ENCODE results near the gene OGFR.
A peak's percentile ranks its signal among the peaks of the same experiment; 100 is the strongest.

OGFR gene

DNA sequence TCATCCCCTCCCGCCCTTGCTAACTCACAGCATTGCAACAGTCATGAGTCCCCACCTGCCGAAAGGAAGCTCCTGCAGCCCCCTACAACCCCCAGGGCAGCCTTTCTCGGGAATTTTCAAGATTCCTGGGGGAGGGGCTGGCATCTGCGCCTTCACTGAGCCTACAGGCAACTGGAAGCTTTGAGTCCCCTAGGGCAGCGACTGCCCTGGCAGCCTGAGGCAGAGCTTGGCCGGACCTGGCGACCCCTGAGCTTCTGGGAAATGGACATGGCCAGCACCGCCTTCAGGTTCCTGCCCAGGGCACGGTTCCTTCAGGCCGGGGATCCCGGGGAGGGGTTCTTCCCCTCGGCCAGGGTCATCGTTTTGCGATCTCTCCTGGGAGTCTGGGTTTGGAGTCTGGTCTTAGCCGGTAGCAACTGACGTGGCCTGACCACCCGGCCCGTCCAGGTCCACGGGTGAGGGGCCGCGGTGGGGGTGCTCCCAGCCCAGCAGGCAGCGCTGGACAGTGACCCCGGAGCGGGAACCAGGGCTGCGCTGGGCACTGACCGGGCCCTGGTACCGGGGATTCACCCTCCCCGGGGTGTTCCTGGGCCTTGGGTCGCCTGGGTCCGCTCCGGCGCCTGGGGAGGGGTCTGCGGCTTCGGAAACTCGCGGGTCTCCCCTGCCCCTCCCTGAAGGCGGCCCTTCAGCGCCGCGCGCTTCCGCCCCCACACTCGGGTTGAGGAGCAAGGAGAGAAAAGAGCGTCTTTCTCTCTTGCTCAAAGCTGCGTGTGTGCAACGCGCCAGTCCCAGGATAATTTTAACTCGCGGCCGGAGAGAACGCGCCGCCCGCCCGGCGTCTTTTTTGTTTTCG is 11.6 kb downstream of the OGFR start:
- Histone ChIP-seq H3K36me3 (ENCODE audit: insufficient read depth, low read length) (no peaks in the 10 kb centered on the region), H3K4me1 (ENCODE audit: insufficient read depth, low read length) (peaks cover 14% of the 10 kb centered on the region; the same call in 1 of the 2 replicates), H3K9me3 (ENCODE audit: control insufficient read depth, insufficient read depth, low read length) (no peaks in the 10 kb centered on the region), H3K9ac (ENCODE audit: low read depth, low read length) (peak overlapping the region; percentile 72)

DNA sequence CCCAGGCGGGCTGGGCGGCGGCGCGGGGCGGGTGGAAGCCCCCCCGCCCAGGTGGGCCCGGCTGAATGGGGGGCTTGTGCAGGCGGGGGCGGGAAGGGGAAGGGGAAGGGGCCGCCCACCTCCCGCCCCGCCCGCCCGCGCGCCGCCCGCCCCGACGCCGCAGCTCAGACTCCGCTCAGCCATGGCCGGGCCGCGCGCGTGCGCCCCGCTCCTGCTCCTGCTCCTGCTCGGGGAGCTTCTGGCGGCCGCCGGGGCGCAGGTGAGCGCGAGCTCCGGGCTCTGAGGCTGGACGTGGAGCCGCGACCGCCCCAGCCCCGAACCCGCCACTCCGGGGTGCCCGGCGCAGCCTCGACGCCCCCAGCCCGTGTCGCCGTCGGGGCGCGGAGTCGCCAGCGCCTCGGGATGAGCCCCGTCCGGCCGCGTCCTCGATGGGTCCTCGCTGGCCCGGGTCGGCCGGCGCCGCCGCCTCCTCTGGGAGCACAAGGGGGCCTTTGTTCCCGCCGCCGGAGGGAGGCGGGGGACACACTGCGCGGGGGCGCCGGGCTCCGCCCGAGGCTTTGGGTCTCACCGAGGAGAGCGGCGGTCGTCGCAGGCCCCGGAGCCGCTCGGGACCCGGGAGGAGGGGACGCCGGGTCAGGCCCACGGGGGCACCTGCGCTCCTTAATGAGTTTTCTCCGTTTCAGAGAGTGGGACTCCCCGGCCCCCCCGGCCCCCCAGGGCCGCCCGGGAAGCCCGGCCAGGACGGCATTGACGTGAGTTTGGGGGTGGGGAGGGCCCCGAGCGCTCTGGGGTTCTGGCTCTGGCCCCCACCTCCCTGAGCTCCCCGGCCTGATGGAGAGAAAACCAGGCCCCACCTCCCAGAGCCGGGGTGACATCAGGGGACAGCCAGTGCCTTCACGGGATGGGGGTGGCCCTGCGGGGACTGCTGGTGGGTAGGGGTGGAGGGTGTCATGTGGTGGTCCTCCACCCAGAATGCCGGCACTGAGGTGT is 12.5 kb downstream of the OGFR start, which contains the start of gene COL9A3:
Gene COL9A3, plus strand, starts transcription at position 167 of the 990 bp plus-strand sequence. Its CDS starts 15 bp downstream, at position 182.
- Histone ChIP-seq H3K9ac (ENCODE audit: low read depth, low read length) (peak within 1 kb of the TSS; percentile 72), H3K36me3 (ENCODE audit: insufficient read depth, low read length) (no peaks in the 10 kb centered on the region), H3K4me1 (ENCODE audit: insufficient read depth, low read length) (peaks cover 14% of the 10 kb centered on the region; the same call in 1 of the 2 replicates), H3K9me3 (ENCODE audit: control insufficient read depth, insufficient read depth, low read length) (no peaks in the 10 kb centered on the region)

DNA sequence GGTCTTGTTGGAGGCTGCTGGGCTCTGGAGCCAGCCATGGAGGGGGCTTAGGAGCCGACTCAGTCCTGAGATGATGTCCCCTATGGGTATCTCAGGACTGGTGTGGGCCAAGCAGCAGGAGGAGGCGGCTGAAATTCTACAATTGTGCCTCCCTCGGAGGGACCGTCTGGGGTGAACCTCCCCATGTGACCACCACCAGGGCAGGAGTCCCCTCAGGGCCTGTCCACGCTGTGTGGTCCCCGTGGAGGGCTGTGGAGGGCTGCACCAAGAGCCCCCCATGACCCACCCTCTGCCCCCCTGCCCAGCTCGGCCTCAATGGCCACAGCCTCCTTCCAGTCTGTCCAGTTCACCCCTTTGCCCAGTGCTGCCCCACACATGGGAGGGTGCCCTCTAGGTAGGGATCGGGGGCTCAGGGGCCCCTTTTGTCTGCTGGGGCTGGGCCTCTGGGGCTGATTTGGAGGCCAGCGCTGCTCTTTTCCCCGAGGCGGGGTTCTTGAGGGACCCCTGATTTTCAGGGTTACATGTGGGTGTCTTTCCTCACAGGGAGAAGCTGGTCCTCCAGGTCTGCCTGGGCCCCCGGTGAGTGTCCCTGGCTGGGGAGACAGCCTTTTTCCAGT is 13.4 kb downstream of the OGFR start:
- no peaks in the 10 kb centered on the region for H3K9me3 ChIP-seq (ENCODE audit: control insufficient read depth, insufficient read depth, low read length)
- 0 out of 2 replicates have a peak overlapping the region, but pooled peaks have one; percentile 61 for H3K9ac ChIP-seq (ENCODE audit: low read depth, low read length)
- peaks cover 14% of the 10 kb centered on the region; the same call in 1 of the 2 replicates for H3K4me1 ChIP-seq (ENCODE audit: insufficient read depth, low read length)
- H3K36me3 ChIP-seq (ENCODE audit: insufficient read depth, low read length): no peaks in the 10 kb centered on the region

DNA sequence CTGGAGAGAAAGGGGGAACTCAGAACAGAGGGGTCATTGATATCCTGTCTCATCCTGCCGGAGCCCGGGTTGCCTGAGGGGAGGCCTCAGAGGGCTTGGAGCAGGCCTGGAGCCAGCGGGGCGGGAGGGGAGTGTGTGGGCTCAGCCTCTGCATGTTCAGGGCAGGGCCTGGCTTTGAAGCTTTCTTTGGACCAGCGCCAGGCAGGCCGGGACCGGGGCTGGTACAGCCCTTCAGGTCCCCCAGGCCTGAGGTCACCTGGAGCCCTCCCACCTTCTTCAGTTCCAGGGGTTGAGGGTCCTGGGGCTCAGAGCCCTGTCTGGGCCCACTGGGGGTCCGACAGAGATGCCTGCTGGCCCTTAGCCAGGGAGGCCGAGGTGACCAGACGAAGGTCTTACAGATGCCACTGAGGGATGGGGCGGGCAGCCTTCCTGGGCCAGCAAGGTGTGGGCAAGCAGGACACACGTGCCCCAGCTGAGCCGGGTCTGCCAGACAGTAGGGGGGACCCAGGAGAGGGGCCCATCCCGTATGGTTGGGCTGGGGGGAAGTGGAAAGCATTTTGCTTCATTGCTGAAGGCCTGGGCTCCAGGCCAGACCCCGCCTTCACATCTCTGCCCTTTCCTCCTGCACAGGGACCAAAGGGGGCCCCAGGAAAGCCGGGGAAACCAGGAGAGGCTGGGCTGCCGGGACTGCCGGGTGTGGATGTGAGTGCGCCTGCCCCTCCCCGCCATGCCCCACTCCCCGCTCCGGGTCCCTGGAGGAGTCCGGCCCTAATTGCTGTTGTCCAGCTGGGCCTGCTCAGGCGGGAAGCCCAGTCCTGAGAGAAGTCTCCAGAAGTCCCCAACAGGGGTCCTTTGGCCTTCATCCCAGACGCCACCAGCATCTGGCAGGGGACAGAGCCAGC is 14.2 kb downstream of the OGFR start:
- peaks cover 22% of the 10 kb centered on the region; the same call in 1 of the 2 replicates for H3K4me1 ChIP-seq (ENCODE audit: insufficient read depth, low read length)
- no peaks in the 10 kb centered on the region for H3K36me3 ChIP-seq (ENCODE audit: insufficient read depth, low read length)
- no peak overlapping the region for H3K9ac ChIP-seq (ENCODE audit: low read depth, low read length)
- no peaks in the 10 kb centered on the region for H3K9me3 ChIP-seq (ENCODE audit: control insufficient read depth, insufficient read depth, low read length)

DNA sequence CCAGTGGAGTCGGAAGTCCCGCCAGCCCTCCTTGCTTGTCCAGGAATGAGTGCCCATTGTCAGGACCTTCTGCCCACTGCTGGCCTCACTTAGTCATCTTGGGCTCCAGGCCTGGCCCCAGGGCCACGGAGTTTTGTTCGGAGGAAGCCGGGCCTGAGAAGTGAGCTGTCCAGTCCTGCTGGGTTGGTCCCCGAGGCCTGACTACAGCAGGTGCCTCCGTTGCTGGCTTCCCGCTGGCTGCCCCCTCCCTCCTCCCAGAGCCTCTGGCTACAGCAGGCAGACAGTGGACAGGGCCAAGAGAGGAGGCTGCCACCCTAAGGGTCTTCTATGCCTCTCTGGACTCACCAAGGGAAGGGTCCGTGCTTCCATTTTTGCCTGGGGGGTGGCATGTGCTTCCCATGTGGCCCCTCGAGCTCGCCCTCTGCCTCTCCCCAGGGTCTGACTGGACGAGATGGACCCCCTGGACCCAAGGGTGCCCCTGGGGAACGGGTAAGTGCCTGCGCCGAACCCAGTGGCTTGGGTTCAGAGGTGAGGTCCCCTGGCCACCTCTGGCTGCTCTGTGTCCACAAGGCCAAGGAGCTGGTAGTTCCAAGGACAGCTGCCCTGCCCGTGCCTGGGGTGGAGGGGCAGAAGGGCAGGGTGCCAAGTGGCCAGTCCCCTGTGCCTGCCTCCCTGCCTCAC is 15.0 kb downstream of the OGFR start:
- H3K4me1 ChIP-seq (ENCODE audit: insufficient read depth, low read length): peaks cover 23% of the 10 kb centered on the region; the same call in 1 of the 2 replicates
- H3K36me3 ChIP-seq (ENCODE audit: insufficient read depth, low read length): no peaks in the 10 kb centered on the region
- no peak overlapping the region for H3K9ac ChIP-seq (ENCODE audit: low read depth, low read length)
- H3K9me3 ChIP-seq (ENCODE audit: control insufficient read depth, insufficient read depth, low read length): no peaks in the 10 kb centered on the region

DNA sequence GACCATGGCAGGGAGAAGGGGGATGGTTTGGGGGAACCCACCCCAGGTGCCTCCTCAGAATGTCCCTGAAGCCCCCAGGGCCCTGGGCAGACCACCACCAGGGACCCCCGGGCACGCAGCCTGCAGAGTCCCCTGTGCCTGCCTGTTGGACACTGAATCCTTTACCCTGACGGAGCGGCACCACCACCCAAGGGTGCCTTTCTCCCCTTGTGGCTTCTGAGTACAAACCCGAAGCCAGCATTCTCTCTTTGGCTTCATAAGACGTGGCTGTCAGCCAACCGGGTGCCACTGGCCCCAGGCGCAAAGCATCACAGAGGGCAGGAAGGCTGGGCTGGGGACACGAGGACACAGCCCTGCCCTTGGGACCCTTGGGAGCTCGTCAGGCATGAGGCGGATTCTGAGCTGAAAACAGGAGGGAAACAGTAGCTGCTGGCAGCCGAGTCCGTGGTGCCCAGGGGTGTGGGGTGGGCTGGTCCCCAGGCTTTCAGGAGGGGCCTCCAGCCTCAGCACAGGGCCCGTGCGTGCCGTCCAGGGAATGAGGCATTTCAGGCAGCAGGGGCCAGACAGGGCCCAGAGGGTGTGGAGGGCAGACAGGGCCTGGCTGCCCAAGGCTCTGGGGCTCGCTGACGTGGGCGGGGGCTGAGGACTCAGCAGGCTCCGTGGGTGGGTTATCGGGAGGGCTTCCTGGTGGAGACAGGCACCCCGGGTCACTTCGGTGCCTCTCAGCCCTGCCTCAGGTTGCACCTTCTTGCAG is 15.8 kb downstream of the OGFR start:
- no peak overlapping the region for H3K9ac ChIP-seq (ENCODE audit: low read depth, low read length)
- H3K4me1 ChIP-seq (ENCODE audit: insufficient read depth, low read length): peaks cover 18% of the 10 kb centered on the region; the same call in 1 of the 2 replicates
- no peaks in the 10 kb centered on the region for H3K9me3 ChIP-seq (ENCODE audit: control insufficient read depth, insufficient read depth, low read length)
- no peaks in the 10 kb centered on the region for H3K36me3 ChIP-seq (ENCODE audit: insufficient read depth, low read length)

DNA sequence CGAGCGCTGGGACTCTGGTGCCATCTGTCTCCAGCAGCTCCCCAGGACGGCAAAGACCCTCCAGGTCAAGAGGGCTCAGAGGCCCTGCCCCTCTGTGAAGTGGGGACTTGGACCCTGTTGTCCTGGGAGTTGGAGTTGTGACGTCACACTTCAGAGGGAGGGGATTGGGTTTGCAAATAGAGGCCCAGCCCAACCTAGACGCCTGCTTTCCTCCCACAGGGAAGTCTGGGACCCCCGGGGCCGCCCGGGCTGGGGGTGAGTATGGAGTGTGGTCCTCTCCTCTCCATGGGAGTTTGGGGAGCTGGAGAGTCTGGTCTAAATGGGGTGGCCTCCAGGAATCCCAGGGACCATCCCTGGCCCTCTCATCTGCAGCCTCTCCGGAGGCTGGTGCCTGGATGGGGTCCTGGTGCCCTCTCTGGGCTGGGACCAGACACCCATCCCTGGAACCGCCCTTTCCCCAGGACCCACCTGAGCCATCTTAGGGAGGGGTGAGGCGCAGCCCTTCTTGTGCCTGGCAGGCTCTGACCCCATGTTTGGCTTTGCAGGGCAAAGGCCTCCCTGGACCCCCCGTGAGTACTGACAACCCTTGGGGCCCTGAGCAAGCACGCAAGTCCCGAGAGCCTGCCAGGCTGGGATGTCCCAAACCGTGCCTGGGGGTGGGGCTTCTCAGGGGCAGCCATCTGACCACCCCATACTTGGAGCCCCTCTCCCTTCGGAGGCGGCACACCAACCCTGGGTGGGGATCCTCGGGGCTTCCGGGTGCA is 16.5 kb downstream of the OGFR start:
- H3K4me1 ChIP-seq (ENCODE audit: insufficient read depth, low read length): peaks cover 15% of the 10 kb centered on the region; the same call in 1 of the 2 replicates
- H3K36me3 ChIP-seq (ENCODE audit: insufficient read depth, low read length): no peaks in the 10 kb centered on the region
- H3K9ac ChIP-seq (ENCODE audit: low read depth, low read length): no peak overlapping the region
- no peaks in the 10 kb centered on the region for H3K9me3 ChIP-seq (ENCODE audit: control insufficient read depth, insufficient read depth, low read length)

DNA sequence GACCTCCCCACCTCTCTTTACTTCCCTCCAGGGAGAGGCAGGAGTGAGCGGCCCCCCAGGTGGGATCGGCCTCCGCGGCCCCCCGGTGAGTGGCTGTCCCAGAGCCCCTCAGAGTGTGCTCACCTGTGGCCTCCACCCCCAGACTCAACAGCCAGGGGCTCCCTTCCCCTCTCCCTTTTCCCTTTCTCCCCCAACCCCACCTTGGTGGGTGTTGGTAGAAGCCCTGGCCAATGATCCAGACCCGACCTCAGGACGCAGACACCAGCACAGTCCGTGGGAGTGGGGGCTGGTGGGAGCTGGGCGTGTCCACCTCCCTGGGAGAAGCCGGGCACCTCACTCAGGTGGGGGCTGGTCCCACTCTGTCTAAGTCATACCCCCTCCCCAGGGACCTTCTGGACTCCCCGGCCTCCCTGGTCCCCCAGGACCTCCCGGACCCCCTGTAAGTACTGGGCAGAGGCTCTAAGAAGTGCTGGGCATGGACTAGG is 17.1 kb downstream of the OGFR start:
- H3K9ac ChIP-seq (ENCODE audit: low read depth, low read length): no peak overlapping the region
- no peaks in the 10 kb centered on the region for H3K9me3 ChIP-seq (ENCODE audit: control insufficient read depth, insufficient read depth, low read length)
- H3K36me3 ChIP-seq (ENCODE audit: insufficient read depth, low read length): no peaks in the 10 kb centered on the region
- H3K4me1 ChIP-seq (ENCODE audit: insufficient read depth, low read length): peaks cover 15% of the 10 kb centered on the region; the same call in 1 of the 2 replicates

DNA sequence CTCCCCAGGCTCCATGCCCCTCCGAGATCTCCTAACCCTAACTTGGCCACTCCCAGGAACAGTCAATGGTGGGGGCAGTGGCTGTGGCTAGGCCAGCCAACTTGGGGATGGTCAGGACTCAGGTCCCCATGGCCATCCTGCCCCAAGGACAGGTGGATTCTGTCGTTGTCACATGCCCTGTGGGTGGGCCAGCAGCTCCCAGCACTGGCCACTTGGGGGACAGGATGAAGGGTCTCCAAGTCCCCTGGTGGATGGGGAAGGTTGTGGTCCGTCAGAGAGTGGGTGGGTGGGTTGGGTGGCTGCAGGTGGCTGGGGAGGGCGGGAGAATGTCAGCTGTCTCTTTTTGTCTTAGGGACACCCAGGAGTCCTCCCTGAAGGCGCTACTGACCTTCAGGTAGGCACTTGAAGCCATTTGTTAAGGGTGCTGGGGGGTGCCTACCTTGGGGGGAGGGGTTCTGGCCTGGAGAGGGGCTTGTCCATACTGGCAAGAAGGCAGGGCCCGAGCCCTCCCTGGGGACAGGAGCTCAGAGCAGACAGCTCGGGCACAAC is 17.7 kb downstream of the OGFR start:
- Histone ChIP-seq H3K9me3 (ENCODE audit: control insufficient read depth, insufficient read depth, low read length) (no peaks in the 10 kb centered on the region), H3K9ac (ENCODE audit: low read depth, low read length) (no peak overlapping the region), H3K4me1 (ENCODE audit: insufficient read depth, low read length) (peaks cover 15% of the 10 kb centered on the region; the same call in 1 of the 2 replicates), H3K36me3 (ENCODE audit: insufficient read depth, low read length) (no peaks in the 10 kb centered on the region)

DNA sequence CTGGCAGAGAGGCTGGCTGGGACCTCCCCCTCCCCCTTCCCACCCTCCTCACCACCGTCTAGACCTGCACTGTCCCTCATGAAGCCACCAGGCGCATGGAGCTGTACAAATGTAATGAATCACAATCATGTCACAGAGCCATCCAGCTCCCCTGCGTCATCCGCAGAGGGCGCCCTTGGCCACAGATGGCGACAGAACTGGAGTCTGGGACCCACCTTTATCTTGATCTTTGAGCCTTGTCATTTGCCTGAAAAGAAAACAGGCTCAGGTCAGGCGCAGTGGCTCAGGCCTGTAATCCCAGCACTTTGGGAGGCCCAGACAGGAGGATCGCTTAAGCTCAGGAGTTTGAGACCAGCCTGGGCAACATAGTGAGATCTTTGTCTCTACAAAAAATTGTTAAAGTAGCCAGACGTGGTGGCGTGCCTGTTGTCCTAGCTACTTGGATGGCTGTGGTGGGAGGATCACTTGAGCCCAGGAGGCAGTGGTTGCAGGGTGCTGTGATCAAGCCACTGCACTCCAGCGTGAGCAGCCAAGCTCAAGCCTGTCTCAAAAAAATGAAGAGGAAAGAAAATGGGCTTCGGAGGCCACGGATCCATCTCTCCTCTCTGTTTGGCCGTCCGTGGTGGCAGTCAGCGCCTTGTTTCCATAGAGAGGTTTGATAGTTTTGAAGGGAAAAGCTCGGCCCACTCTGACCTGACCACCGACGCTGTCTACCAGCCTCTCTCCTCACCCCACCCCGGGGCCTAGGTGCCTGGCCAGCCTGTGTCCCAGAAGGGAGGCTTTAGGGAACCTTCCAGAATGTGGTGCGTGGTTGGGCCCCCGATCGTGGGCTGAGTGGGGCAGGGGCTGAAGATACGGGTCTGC is 18.4 kb downstream of the OGFR start:
- H3K4me1 ChIP-seq (ENCODE audit: insufficient read depth, low read length): peaks cover 14% of the 10 kb centered on the region; the same call in 1 of the 2 replicates
- no peak overlapping the region for H3K9ac ChIP-seq (ENCODE audit: low read depth, low read length)
- no peaks in the 10 kb centered on the region for H3K36me3 ChIP-seq (ENCODE audit: insufficient read depth, low read length)
- H3K9me3 ChIP-seq (ENCODE audit: control insufficient read depth, insufficient read depth, low read length): no peaks in the 10 kb centered on the region

Measured in ES-I3 (cell line).